Activated CD4-positive, alpha-beta T cell treated with anti-CD3 and anti-CD28 coated beads, Interleukin-2, amount 50 U/mL, for 1 hour (primary cell): Measurements from ENCODE around the gene DCTPP1.
A peak's percentile ranks its signal among the peaks of the same experiment; 100 is the strongest.

Experiments
- DNase-seq: peaks from one replicate; pipeline ENCODE4 v3.0.0-alpha.2; 2020

Gene DCTPP1

GRCh38 chr16:30380072-30380802 lies 49.6 kb downstream of the DCTPP1 start:
- no peak for DNase-seq

DNA sequence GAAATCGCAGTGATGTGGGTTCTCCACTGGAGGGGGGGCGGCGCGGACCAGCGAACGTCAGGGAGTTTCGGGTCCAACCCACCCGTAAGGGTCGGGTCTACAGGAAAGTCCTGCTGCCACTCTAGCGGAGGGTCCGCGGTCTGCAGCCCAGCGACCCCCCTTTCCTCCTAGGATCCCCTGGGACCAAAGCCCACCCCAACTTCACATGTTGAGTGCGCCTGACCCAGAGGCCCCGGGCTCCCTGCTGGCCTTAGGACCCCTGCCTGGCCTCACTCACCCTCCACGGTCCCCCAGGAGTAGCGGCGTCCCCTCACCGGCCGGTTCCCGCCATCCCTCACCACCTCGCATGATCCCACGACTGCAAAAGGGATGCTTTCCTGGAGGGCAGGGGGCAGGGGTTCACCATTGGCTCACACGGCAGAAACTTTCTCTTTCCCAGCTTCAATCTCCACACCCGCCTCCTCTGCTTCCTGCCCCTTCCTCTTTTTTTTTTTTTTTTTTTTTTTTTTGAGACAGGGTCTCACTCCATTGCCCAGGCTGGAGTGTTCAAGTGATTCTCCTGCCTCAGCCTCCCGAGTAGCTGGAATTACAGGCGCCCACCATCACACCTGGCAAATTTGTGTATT lies 50.6 kb downstream of the DCTPP1 start:
- DNase-seq = no peak

DNA sequence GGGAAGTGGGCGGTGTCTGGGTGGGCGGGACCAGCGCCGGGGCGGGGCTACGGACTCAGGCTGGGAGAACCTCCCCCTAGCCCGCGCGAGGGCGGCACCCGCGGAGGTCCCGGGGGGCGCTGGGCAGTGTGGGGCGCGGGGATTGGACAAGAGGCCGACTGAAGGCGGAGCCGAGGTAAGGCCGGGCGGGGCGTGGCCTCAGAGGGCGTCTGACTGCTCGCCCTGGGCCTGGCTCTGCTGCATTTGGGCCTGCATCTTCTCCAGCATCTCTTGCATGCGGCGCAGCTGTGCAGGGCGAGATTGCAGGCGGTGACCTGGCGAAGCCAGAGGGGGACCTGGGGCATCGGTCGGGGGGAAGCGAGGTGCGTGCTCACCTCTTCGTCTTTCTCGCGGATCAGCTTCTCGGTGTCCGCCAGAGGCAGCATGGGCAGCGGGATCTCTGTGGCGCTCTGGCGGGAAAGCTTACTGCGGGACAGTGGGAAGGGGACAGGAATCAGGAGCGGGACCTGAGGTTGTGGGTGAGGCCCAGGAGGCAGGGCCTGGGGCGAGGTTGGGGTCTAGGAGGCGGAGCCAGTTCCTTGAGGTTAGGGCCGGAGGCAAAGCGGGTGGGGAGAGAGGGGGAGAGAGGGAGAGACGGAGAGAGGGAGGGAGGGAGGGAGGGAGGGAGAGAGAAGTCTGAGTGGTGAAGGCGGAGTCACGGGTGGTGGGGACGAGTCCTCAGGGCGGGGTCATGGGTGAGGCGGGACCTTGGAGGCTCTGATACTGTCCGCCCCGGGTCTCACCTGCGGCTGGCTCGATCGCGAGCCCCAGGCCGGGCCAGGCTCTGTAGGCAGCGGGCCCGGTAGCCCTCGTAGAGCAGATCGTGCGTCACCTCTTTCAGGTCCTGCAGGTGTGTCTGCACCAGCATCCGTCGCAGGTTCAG lies 51.3 kb downstream of the DCTPP1 start:
- DNase-seq = peak; percentile 99

DNA sequence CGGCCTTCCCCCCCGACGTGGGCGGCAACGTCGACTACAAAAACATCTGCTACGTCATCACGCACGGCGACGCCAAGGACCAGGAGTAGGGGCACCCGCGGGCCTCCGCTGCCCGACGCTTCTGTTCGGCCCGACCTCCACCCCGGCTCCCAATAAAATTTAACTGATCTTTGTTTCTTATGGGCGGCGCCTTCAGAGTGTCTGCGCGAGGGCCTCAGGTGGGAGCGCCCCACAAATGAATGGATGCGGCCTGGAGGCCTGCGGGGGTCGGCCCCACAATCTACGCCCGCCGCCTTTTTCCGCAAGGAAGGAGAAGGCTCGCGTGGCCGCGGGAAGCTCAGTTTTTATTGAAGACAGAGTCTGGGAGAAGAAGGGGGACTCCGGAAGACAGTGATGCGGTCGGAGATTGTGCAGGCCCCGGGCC lies 52.0 kb downstream of the DCTPP1 start:
- peak; percentile 91 for DNase-seq

GRCh38 chr16:30377050-30377811 lies 52.6 kb downstream of the DCTPP1 start:
- no peak for DNase-seq

DNA sequence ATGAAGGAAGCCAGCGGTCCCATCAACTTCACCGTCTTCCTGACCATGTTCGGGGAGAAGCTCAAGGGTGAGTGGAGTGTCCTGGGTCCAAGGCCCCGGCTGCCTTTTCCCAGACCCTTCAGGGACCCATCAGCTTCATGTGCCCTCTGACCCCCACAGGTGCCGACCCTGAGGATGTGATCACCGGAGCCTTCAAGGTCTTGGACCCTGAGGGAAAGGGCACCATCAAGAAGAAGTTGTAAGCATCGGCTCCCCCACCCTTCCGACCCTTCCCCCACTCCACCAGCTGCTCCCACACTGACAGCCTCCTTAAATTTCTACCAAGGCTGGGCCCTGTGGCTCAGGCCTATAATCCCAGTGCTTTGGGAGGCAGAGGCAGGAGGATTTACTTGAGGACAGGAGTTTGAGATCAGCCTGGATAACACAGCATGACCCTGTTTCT lies 53.3 kb downstream of the DCTPP1 start:
- no peak for DNase-seq

GRCh38 chr16:30375864-30376263 lies 54.0 kb downstream of the DCTPP1 start:
- no peak for DNase-seq

GRCh38 chr16:30374538-30374937 lies 55.3 kb downstream of the DCTPP1 start, which contains the start of gene MYL11:
Gene MYL11 (plus strand): TSS chr16:30374802. CDS start chr16:30374858, 56 bp downstream.
- no peak for DNase-seq
